Measurements from ENCODE around the gene CCNT1. TPM values are rescaled to one million over a fixed set of nuclear protein-coding genes. Genes with fewer than 3 reads are reported as not detected.

Gene CCNT1
- total and polyA plus RNA-seq, 10 of the 15 experiments (the other 5 are each of a cell fraction or from before 2014, with no cell fraction given), result 6.3 to 37.3 (median 20.0) TPM

- ChIA-PET SMC1A (ENCODE audit: uncharacterized antibody, unreplicated experiment) (interaction anchor here (2.0 to 3.7 kb wide), 2 partner anchors 11 to 37 kb away, joined by 9 to 11 read pairs; no protein-coding TSS in a partner anchor), RAD21 (ENCODE audit: unreplicated experiment) (no interaction called here), CTCF (interaction anchor here (0.9 to 15.9 kb wide), 3 partner anchors 15 to 57 kb away, joined by 3 to 405 read pairs (median 4); no protein-coding TSS in a partner anchor), POLR2A (no interaction called here)
- no peaks in the 10 kb centered on the region for H3K79me2 ChIP-seq (ENCODE audit: control insufficient read depth, insufficient read depth, low read length)
- no peaks in the 10 kb centered on the region; a peak in 1 of 4 replicates for H3K27me3 ChIP-seq (replicated peaks in 1 of 2; ENCODE audit: control insufficient read depth in 2 of 2, insufficient read depth in 2 of 2, low read length in 1 of 2)
- H3K9ac ChIP-seq (ENCODE audit: control insufficient read depth, insufficient read depth, low read length), result no peak overlapping the region
- FAIRE-seq, result no peak
- H3K4me2 ChIP-seq (ENCODE audit: control insufficient read depth, insufficient read depth), result no peak overlapping the region
- DNase-seq (ENCODE audit: low read depth, low spot score), result no peak
- WGBS (ENCODE audit: insufficient coverage, insufficient replicate concordance, low lambda C conversion rate, missing lambda C conversion rate), result 47% methylated on average over 4 of the region's 4 CpGs
- no peaks in the 10 kb centered on the region for H3K36me3 ChIP-seq (ENCODE audit: control insufficient read depth in 2 of 2, insufficient read depth in 2 of 2, low read length in 1 of 2)
- H3K4me3 ChIP-seq, result no peak overlapping the region
- intact Hi-C loops (cut with micrococcal nuclease; ENCODE audit: unreplicated experiment), result no loop called here
- H3K4me1 ChIP-seq (ENCODE audit: control insufficient read depth, insufficient read depth, low read length), result no peaks in the 10 kb centered on the region
- H3K9me3 ChIP-seq (replicated peaks; ENCODE audit: control insufficient read depth, insufficient read depth, low read length), result no peaks in the 10 kb centered on the region
- ATAC-seq, result no peak
- H3K27ac ChIP-seq (ENCODE audit: control insufficient read depth, insufficient read depth), result no peak overlapping the region
- no TSS peak for BruUV-seq (replicated peaks)
- in situ Hi-C loops (cut with MboI), result no loop called here
- TF ChIP-seq IRF3 (IDR thresholded peaks at IDR 0.05) (no peak), SMC3 (IDR thresholded peaks at IDR 0.05; ENCODE audit: borderline replicate concordance, low read length) (no peak), MLLT1 (IDR thresholded peaks at IDR 0.05) (no peak), TCF3 (IDR thresholded peaks at IDR 0.05; ENCODE audit: borderline replicate concordance, insufficient read depth, low read depth, low read length) (no peak), HDAC6 (IDR thresholded peaks at IDR 0.05; ENCODE audit: unreplicated experiment) (no peak), NBN (IDR thresholded peaks at IDR 0.05) (no peak)
- H2AFZ ChIP-seq (ENCODE audit: control insufficient read depth, low read depth, low read length), result no peak overlapping the region
- no peaks in the 10 kb centered on the region for H4K20me1 ChIP-seq (ENCODE audit: control insufficient read depth, insufficient read depth)
Observed at GRCh38 chr12:48758186-48758585, 41.7 kb upstream of the CCNT1 start.
